Fibroblast of mammary gland (primary cell): ENCODE results near the gene BACE1.
A peak's percentile ranks its signal among the peaks of the same experiment; 100 is the strongest.
"Not testable (repeated sequence)": the region's sequence is repeated elsewhere in the genome, so short reads cannot be mapped to it uniquely, and the experiment has no call there.

Experiments used
- DNase-seq: peaks from one replicate; pipeline ENCODE4 v3.0.0-alpha.2; 2010; ENCODE audit warnings: low read depth
- H3K4me3 ChIP-seq: 2 replicates; pipeline ENCODE4 v1.5.1; 2011; ENCODE audit warnings: low read depth, mild to moderate bottlenecking, low read length, moderate library complexity; ENCODE audit not compliant: control insufficient read depth
- TF ChIP-seq, protein P1 (sequence below): conservative IDR thresholded peaks from 2 replicates; pipeline ENCODE4 v1.5.1; 2011; ENCODE audit warnings: low read depth, low read length, inconsistent platforms; ENCODE audit not compliant: control insufficient read depth, insufficient read depth

Gene BACE1

DNA sequence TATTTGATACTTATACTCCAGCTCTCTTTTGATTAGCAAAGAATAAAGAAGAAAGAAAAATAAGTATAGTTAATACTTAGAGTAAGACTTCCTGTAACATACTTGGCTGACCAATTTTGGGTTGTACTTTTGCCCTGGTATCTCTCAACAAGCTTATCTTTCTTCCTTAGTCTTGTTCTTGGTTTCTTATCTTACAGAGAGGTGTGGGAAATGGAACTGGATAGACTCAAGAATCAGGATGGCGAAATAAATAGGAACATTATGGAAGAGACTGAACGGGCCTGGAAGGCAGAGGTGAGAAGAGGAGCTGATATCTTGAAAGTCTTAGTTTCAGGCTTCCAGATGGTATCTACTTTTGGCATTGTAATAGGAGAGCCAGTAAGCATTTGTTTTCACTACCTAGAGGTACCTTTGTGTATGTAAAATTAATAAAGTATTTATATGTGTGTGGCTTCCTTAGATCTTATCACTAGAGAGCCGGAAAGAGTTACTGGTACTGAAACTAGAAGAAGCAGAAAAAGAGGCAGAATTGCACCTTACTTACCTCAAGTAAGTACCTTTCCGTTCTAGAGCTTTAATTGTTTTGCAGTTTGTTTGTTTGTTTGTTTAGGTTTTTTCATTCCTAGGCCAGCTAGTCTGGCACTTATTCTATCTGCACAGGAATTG is 36.2 kb downstream of the BACE1 start:
- no peak for DNase-seq
- TF ChIP-seq, protein P1, sequence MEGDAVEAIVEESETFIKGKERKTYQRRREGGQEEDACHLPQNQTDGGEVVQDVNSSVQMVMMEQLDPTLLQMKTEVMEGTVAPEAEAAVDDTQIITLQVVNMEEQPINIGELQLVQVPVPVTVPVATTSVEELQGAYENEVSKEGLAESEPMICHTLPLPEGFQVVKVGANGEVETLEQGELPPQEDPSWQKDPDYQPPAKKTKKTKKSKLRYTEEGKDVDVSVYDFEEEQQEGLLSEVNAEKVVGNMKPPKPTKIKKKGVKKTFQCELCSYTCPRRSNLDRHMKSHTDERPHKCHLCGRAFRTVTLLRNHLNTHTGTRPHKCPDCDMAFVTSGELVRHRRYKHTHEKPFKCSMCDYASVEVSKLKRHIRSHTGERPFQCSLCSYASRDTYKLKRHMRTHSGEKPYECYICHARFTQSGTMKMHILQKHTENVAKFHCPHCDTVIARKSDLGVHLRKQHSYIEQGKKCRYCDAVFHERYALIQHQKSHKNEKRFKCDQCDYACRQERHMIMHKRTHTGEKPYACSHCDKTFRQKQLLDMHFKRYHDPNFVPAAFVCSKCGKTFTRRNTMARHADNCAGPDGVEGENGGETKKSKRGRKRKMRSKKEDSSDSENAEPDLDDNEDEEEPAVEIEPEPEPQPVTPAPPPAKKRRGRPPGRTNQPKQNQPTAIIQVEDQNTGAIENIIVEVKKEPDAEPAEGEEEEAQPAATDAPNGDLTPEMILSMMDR = no peak
- no peak overlapping the region for H3K4me3 ChIP-seq

DNA sequence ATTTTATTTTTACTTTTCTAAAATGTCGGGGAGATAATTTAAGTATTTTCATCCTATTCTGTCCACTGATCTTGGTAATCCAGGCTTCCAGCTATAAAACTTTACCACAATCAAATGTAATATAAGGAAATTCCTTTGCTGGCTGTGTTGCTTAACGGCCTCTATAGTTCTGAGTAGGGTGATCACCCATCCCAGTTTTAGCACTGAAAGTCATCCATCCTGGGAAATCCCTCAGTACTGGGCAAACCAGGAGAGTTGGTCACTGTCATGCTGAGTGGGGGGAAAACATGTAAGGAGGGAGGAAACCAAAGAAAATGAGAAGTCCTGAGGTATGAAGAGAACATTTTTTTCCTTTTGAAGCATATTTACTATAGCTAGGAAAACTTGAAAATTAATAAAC is 37.7 kb downstream of the BACE1 start:
- no peak overlapping the region for H3K4me3 ChIP-seq
- TF ChIP-seq, protein P1 = no peak
- DNase-seq = no peak

- TF ChIP-seq, protein P1 = no peak
- DNase-seq = peak; percentile 91
- no peak overlapping the region for H3K4me3 ChIP-seq
These were observed 42.3 kb downstream of the BACE1 start for GRCh38 chr11:117273550-117274289.

DNA sequence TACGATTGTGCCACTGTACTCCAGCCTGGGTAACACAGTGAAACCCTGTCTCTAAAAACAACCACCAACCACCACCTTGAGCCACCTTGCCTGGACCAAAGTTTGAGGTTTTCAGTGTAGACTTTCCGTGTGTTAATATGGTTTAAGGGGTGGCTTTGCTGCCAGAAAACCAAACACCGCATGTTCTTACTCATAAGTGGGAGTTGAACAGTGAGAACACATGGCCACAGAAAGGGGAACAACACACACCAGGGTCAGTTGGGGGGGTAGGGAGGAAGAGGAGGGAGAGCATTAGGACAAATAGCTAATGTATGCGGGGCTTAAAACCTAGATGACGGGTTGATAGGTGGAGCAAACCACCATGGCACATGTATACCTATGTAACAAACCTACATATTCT is 43.9 kb downstream of the BACE1 start:
- not testable (repeated sequence) for H3K4me3 ChIP-seq, DNase-seq

DNA sequence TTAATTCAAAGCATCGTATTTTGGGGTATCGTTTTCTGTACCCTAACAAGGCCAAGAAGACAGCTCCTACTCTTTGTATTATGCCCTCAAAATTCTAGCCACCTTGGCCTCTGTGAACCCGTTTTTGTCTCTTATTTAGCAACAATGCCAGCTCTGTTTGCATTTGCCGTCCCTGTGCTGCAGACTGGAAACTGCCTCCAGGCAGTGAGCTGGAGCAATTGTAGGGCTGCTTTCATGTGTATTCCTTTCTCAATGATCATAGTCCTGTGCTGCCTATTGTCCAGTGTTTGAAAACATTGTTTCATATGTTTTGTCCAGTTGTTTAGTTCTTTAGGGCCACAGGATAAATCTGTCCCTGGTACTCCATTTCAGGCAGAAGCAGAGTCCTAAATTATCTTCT is 44.8 kb downstream of the BACE1 start:
- no peak for DNase-seq

DNA sequence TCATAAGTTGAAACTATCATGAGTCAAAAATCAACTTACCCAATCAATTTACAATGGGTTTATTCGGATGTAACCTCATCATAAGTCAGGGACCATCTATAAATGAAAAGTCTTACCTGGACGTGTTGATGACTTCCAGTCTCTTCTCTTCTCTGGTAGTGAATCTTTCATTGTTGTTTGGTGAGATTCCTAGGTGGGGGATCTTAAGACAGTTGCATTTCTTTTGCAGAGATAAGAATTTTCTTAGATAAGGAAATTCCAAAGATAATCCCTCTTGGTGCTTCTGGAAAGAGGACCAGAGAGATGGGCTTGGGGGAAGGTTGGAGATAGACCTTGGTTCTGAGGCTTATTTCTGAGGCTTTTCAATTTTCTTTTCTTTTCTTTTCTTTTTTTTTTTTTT is 46.2 kb downstream of the BACE1 start:
- TF ChIP-seq, protein P1 = no peak
- no peak for DNase-seq
- H3K4me3 ChIP-seq = no peak overlapping the region

More for the DNA sequence above, 44.8 kb downstream of the BACE1 start:
- H3K4me3 ChIP-seq = no peak overlapping the region
- TF ChIP-seq, protein P1 = no peak

DNA sequence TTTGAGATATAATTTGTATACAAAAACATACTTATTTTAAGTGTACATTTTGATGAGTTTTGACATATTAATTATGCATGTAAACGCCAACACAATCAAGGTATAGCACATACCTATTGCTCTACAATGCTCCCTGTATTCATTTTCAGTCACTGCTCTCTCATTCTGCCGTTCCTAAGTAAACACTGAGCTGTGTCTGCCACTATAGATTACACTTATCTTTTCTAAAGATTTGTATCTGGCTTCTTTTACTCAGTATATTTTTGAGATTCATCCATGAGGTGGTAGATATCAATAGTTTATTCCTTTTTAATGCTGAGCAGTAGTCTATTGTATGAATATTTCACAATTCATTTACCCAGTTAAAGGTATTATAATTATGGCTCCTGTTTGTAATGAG is 50.3 kb downstream of the BACE1 start:
- DNase-seq = no peak
- TF ChIP-seq, protein P1 = no peak
- H3K4me3 ChIP-seq = no peak overlapping the region

GRCh38 chr11:117264624-117265323 is 51.3 kb downstream of the BACE1 start:
- not testable (repeated sequence) for DNase-seq, H3K4me3 ChIP-seq
